Measurements from ENCODE around the gene SHROOM3. TPM values are rescaled to one million over a fixed set of nuclear protein-coding genes. Genes with fewer than 3 reads are reported as not detected.

SHROOM3 gene
- total RNA-seq, 4 donors from 2014 or later = 20.3 to 50.9 (median 34.9) TPM

GRCh38 chr4:76800902-76801301, 365.9 kb downstream of the SHROOM3 start:
- Histone ChIP-seq H3K36me3 (no peaks in the 10 kb centered on the region), H3K9me3 (no peaks in the 10 kb centered on the region), H3K4me3 (no peak overlapping the region), H3K4me1 (peaks cover 0 to 18% (median 3%) of the 10 kb centered on the region in 3 donors), H3K27ac (no peak overlapping the region), H3K27me3 (peaks cover 0 to 9% (median 0%) of the 10 kb centered on the region in 4 donors)
- TF ChIP-seq POLR2A (IDR thresholded peaks at IDR 0.05) (no peak), CTCF (IDR thresholded peaks at IDR 0.05) (no peak)
- 68 to 78% methylated on average over 6 of the region's 6 CpGs for WGBS, 2 donors
- intact Hi-C loops (cut with DNase I) = no loop called here
- no peak for DNase-seq

- TF ChIP-seq CTCF (IDR thresholded peaks at IDR 0.05) (no peak), POLR2A (IDR thresholded peaks at IDR 0.05) (no peak)
- H3K4me1 ChIP-seq = peaks cover 0 to 18% (median 3%) of the 10 kb centered on the region in 3 donors
- intact Hi-C loops (cut with DNase I) = no loop called here
- H3K27ac ChIP-seq = peak overlapping the region in 3 of 4 donors; percentile 48 to 66 (median 64)
- H3K9me3 ChIP-seq = no peaks in the 10 kb centered on the region
- DNase-seq = no peak
- peak overlapping the region in 2 of 4 donors; percentile 13 to 37 for H3K4me3 ChIP-seq
- no peaks in the 10 kb centered on the region for H3K36me3 ChIP-seq
- 69 to 71% methylated on average over 6 to 18 of the region's 37 CpGs for WGBS, 2 donors
- H3K27me3 ChIP-seq = peaks cover 0 to 9% (median 0%) of the 10 kb centered on the region in 4 donors
Observed at GRCh38 chr4:76801621-76802235, 366.7 kb downstream of the SHROOM3 start.

DNA sequence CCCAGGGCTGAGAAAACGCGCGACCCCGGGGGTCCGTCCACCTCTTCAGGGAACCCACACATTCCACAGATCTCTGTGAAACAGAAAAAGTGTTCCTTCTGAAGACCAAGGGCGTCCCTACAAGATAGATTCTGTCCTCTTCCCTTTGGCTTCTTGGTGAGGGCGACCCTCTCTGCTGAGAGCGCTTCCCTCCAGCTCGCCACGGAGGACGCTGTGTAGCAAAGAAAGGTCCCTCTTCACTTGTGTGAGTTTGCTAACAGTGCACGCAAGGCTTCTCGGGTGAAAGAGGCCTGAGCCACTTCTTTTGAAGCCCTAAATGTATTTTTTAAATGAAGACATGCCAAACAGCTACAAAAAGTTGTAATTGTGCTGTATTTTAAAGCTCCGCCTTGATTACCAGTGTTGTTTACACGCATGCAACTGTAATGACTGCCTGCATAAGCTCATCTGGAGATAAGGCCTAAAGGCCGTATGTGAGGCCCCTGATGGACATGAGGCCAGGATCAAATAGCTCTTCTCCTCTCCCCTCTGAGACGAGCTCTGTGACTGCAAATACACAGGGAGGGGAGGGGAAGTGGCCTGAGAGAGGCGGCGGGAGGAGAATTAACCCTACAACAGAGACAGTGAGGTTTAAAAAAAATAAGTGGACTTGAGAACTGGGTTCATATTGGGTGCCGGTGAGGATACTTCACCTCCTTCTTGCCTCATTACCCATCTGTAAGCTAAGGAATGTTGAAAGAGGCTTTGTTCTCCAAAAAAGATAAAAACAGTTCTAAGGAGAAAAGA, 367.4 kb downstream of the SHROOM3 start:
- DNase-seq = no peak
- Histone ChIP-seq H3K9me3 (no peaks in the 10 kb centered on the region), H3K27ac (peak overlapping the region in 3 of 4 donors; percentile 48 to 66 (median 64)), H3K36me3 (no peaks in the 10 kb centered on the region), H3K27me3 (peaks cover 0 to 9% (median 0%) of the 10 kb centered on the region in 4 donors), H3K4me1 (peaks cover 0 to 18% (median 3%) of the 10 kb centered on the region in 3 donors), H3K4me3 (peak overlapping the region in 2 of 4 donors; percentile 13 to 37)
- intact Hi-C loops (cut with DNase I) = no loop called here
- TF ChIP-seq POLR2A (IDR thresholded peaks at IDR 0.05) (no peak), CTCF (IDR thresholded peaks at IDR 0.05) (no peak)
- WGBS, 2 donors = 72 to 83% methylated on average over 13 to 15 of the region's 20 CpGs

DNA sequence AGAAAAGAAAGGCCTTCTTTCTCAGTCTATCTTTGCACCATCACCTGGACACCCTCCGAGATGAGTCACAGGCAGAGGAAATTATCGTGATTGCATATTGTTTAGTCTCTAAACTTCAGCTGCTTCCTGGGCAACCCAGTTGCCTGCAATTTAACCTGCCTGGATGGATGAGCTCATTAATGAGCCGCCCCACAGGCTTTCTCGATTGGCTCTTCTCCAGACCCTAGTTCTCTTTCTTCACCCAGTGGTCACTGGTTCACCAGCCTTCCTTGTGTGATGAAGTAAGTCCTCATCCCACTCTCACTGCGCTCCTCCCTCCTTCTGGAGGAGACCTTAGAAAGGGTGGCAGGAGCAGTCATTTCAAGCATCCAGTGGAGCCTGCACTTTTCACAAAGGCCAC, 368.5 kb downstream of the SHROOM3 start:
- peaks cover 0 to 7% (median 3%) of the 10 kb centered on the region in 3 donors for H3K9me3 ChIP-seq
- H3K4me3 ChIP-seq = no peak overlapping the region
- H3K4me1 ChIP-seq = peaks cover 0 to 18% (median 3%) of the 10 kb centered on the region in 3 donors
- WGBS, 2 donors = 50 to 64% methylated on average over 5 of the region's 5 CpGs
- TF ChIP-seq POLR2A (IDR thresholded peaks at IDR 0.05) (no peak), CTCF (IDR thresholded peaks at IDR 0.05) (no peak)
- H3K27me3 ChIP-seq = peaks cover 0 to 9% (median 0%) of the 10 kb centered on the region in 4 donors
- no peak overlapping the region for H3K27ac ChIP-seq
- intact Hi-C loops (cut with DNase I) = no loop called here
- no peaks in the 10 kb centered on the region for H3K36me3 ChIP-seq
- no peak for DNase-seq

DNA sequence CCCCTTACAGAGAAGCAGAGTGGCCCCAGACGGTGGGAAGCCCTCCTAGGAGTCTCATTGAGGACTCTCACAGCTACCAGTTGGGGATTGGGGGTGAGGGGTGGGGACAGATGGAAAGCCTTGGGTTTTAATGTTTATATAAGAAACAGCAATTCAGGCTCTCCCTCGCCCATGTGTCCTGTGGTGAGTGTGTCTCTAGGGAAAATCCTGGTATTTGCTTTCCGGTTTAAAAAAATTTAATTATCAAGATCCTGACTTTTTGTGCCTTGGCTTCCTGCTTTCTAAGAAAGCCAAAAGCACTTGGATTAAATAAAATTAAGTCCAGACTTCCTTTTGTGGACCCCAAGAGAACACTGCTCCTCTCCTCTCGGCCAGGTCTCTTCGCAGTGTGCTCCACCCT, 369.1 kb downstream of the SHROOM3 start:
- H3K27ac ChIP-seq = no peak overlapping the region
- 61 to 64% methylated on average over 5 of the region's 5 CpGs for WGBS, 2 donors
- TF ChIP-seq POLR2A (IDR thresholded peaks at IDR 0.05) (no peak), CTCF (IDR thresholded peaks at IDR 0.05) (no peak)

More for the DNA sequence above, 369.1 kb downstream of the SHROOM3 start:
- no peak overlapping the region for H3K4me3 ChIP-seq
- peaks cover 0 to 9% (median 0%) of the 10 kb centered on the region in 4 donors for H3K27me3 ChIP-seq
- peaks cover 0 to 13% (median 7%) of the 10 kb centered on the region in 3 donors for H3K9me3 ChIP-seq
- peaks cover 0 to 18% (median 3%) of the 10 kb centered on the region in 3 donors for H3K4me1 ChIP-seq
- intact Hi-C loops (cut with DNase I) = no loop called here
- DNase-seq = no peak
- H3K36me3 ChIP-seq = no peaks in the 10 kb centered on the region
